ENCODE data around the gene CEMIP. TPM values are rescaled to one million over a fixed set of nuclear protein-coding genes. Genes with fewer than 3 reads are reported as not detected.

CEMIP gene
- total RNA-seq, 1 donor from 2014 or later = not detected

- no peaks in the 10 kb centered on the region for H3K9me3 ChIP-seq (ENCODE audit: low read depth)
- no peak overlapping the region for H3K9ac ChIP-seq
- no peaks in the 10 kb centered on the region for H3K79me2 ChIP-seq (ENCODE audit: low read depth)
- no peaks in the 10 kb centered on the region for H3K27me3 ChIP-seq
- no peaks in the 10 kb centered on the region for H4K20me1 ChIP-seq (ENCODE audit: low read depth)
- Mint-ChIP-seq H3K27me3 (ENCODE audit: insufficient read depth, low read depth) (peaks cover 2% of the 10 kb centered on the region), H3K4me1 (no peaks in the 10 kb centered on the region), H3K27ac (no peak overlapping the region), H3K36me3 (peaks cover 5% of the 10 kb centered on the region), H3K4me3 (no peak overlapping the region), H3K9me3 (no peaks in the 10 kb centered on the region)
- no peaks in the 10 kb centered on the region for H3K4me1 ChIP-seq
- no peak overlapping the region for H3K27ac ChIP-seq
- H3F3A ChIP-seq (ENCODE audit: low read depth) = no peaks in the 10 kb centered on the region
- no peaks in the 10 kb centered on the region for H3K36me3 ChIP-seq
- no peak overlapping the region for H3K4me3 ChIP-seq
- no peak overlapping the region for H3K4me2 ChIP-seq
- no peak for DNase-seq (ENCODE audit: low spot score)
- no peak for TF ChIP-seq EZH2phosphoT487 (IDR thresholded peaks at IDR 0.05)
- no peak for TF ChIP-seq CTCF (IDR thresholded peaks at IDR 0.05)
- H2AFZ ChIP-seq (replicated peaks) = no peak overlapping the region
These were observed 146.5 kb downstream of the CEMIP start for GRCh38 chr15:80925597-80926059.

GRCh38 chr15:80926126-80926525, 147.0 kb downstream of the CEMIP start:
- H3K36me3 ChIP-seq = no peaks in the 10 kb centered on the region
- Mint-ChIP-seq H3K27ac (no peak overlapping the region), H3K4me1 (no peaks in the 10 kb centered on the region), H3K9me3 (no peaks in the 10 kb centered on the region), H3K36me3 (peaks cover 5% of the 10 kb centered on the region), H3K27me3 (ENCODE audit: insufficient read depth, low read depth) (peaks cover 2% of the 10 kb centered on the region), H3K4me3 (no peak overlapping the region)
- H3K79me2 ChIP-seq (ENCODE audit: low read depth) = no peaks in the 10 kb centered on the region
- H3K4me2 ChIP-seq = no peak overlapping the region
- no peaks in the 10 kb centered on the region for H3F3A ChIP-seq (ENCODE audit: low read depth)
- H3K9me3 ChIP-seq (ENCODE audit: low read depth) = no peaks in the 10 kb centered on the region
- H3K27me3 ChIP-seq = no peaks in the 10 kb centered on the region
- no peak for TF ChIP-seq EZH2 (IDR thresholded peaks at IDR 0.05)
- no peak for TF ChIP-seq CTCF (IDR thresholded peaks at IDR 0.05)
- DNase-seq (ENCODE audit: low spot score) = no peak
- no peak overlapping the region for H3K4me3 ChIP-seq
- H3K27ac ChIP-seq = no peak overlapping the region
- no peaks in the 10 kb centered on the region for H3K4me1 ChIP-seq
- H3K9ac ChIP-seq = no peak overlapping the region
- H4K20me1 ChIP-seq (ENCODE audit: low read depth) = no peaks in the 10 kb centered on the region
- H2AFZ ChIP-seq (replicated peaks) = no peak overlapping the region

GRCh38 chr15:80929225-80929624, 150.1 kb downstream of the CEMIP start:
- no peak overlapping the region for H3K27ac Mint-ChIP-seq
- no peak overlapping the region for H3K4me3 Mint-ChIP-seq
- no peaks in the 10 kb centered on the region for H3K9me3 Mint-ChIP-seq

More at GRCh38 chr15:80929225-80929624, 150.1 kb downstream of the CEMIP start:
- Histone ChIP-seq H3K27ac (no peak overlapping the region), H3K79me2 (ENCODE audit: low read depth) (no peaks in the 10 kb centered on the region), H3K27me3 (no peaks in the 10 kb centered on the region), H3K4me3 (no peak overlapping the region), H3K9me3 (ENCODE audit: low read depth) (no peaks in the 10 kb centered on the region), H3K36me3 (no peaks in the 10 kb centered on the region), H2AFZ (replicated peaks) (no peak overlapping the region), H3K4me1 (no peaks in the 10 kb centered on the region), H4K20me1 (ENCODE audit: low read depth) (no peaks in the 10 kb centered on the region), H3K9ac (no peak overlapping the region), H3K4me2 (no peak overlapping the region), H3F3A (ENCODE audit: low read depth) (no peaks in the 10 kb centered on the region)
- TF ChIP-seq CTCF (IDR thresholded peaks at IDR 0.05) (no peak), EZH2phosphoT487 (IDR thresholded peaks at IDR 0.05) (no peak), EZH2 (IDR thresholded peaks at IDR 0.05) (no peak)
- DNase-seq (ENCODE audit: low spot score) = no peak
- Mint-ChIP-seq H3K36me3 (peaks cover 5% of the 10 kb centered on the region), H3K27me3 (ENCODE audit: insufficient read depth, low read depth) (peaks cover 2% of the 10 kb centered on the region), H3K4me1 (no peaks in the 10 kb centered on the region)

All from neural progenitor cell (in vitro differentiated cells).